SKM-1 (cell line): Measurements from ENCODE around the gene FNDC3B.

Experiments used
- DNase-seq: peaks from one replicate; lab custom pipeline; 2025; ENCODE audit not compliant: unreplicated experiment; lab: John Stamatoyannopoulos, UW

FNDC3B gene

GRCh38 chr3:172147113-172147818 is 107.9 kb downstream of the FNDC3B start:
- DNase-seq: no peak

GRCh38 chr3:172148241-172148640 is 108.9 kb downstream of the FNDC3B start:
- DNase-seq: no peak

- DNase-seq: no peak
Observed at GRCh38 chr3:172148702-172149565, 109.6 kb downstream of the FNDC3B start.

- DNase-seq: no peak
Observed at GRCh38 chr3:172150268-172150667, 110.9 kb downstream of the FNDC3B start.

GRCh38 chr3:172150913-172151650 is 111.7 kb downstream of the FNDC3B start:
- no peak for DNase-seq

- DNase-seq: no peak
Observed at GRCh38 chr3:172151651-172152649, 112.6 kb downstream of the FNDC3B start.

- no peak for DNase-seq
Observed at GRCh38 chr3:172152874-172153273, 113.5 kb downstream of the FNDC3B start.

- DNase-seq: no peak
Observed at GRCh38 chr3:172153335-172153861, 114.0 kb downstream of the FNDC3B start.

GRCh38 chr3:172154768-172155664 is 115.6 kb downstream of the FNDC3B start:
- no peak for DNase-seq

GRCh38 chr3:172155897-172156585 is 116.7 kb downstream of the FNDC3B start:
- no peak for DNase-seq

GRCh38 chr3:172156586-172156955 is 117.2 kb downstream of the FNDC3B start:
- no peak for DNase-seq

- no peak for DNase-seq
Observed at GRCh38 chr3:172157564-172158258, 118.3 kb downstream of the FNDC3B start.

- DNase-seq: no peak
Observed at GRCh38 chr3:172158741-172159140, 119.4 kb downstream of the FNDC3B start.

GRCh38 chr3:172159376-172159775 is 120.0 kb downstream of the FNDC3B start:
- no peak for DNase-seq

- peak; percentile 47 for DNase-seq
Observed at GRCh38 chr3:172159962-172160538, 120.7 kb downstream of the FNDC3B start.

- no peak for DNase-seq
Observed at GRCh38 chr3:172161133-172161789, 121.9 kb downstream of the FNDC3B start.

GRCh38 chr3:172161959-172162358 is 122.6 kb downstream of the FNDC3B start:
- no peak for DNase-seq
